GM23338 (cell line): ENCODE measurements around the gene HIVEP2. TPM values are rescaled to one million over a fixed set of nuclear protein-coding genes. Genes with fewer than 3 reads are reported as not detected.
A peak's percentile ranks its signal among the peaks of the same experiment; 100 is the strongest.

Experiments used
- ATAC-seq: fragments of 200-7000 bp; cut with Tn5 transposase; 3 replicates; pipeline ENCODE4 v1.9.1; 2020
- DNase-seq: peaks from one replicate; pipeline ENCODE4 v3.0.0-alpha.2; 2015; ENCODE audit warnings: low spot score
- H2AFZ ChIP-seq: fragments of 200-600 bp; sonication (generic); 2 replicates; pipeline ENCODE4 v1.8.0; 2016; ENCODE audit warnings: antibody characterized with exemption, mild to moderate bottlenecking, moderate library complexity
- H3F3A ChIP-seq: fragments of 200-600 bp; sonication (generic); replicated peaks from 2 replicates; pipeline ENCODE4 v1.8.0; 2017; ENCODE audit warnings: antibody characterized with exemption, mixed run types, low read depth
- H3K27ac ChIP-seq: fragments of 200-600 bp; sonication (generic); 2 replicates; pipeline ENCODE4 v1.6.1; 2016; ENCODE audit warnings: low read depth
- H3K27me3 ChIP-seq: fragments of 200-600 bp; sonication (generic); 2 replicates; pipeline ENCODE4 v1.8.0; 2016; ENCODE audit warnings: mild to moderate bottlenecking, mixed run types, moderate library complexity; ENCODE audit not compliant: insufficient read depth
- H3K36me3 ChIP-seq: fragments of 200-600 bp; sonication (generic); 2 replicates; pipeline ENCODE4 v1.8.0; 2016; ENCODE audit warnings: mild to moderate bottlenecking; ENCODE audit not compliant: insufficient read depth
- H3K4me1 ChIP-seq: fragments of 200-600 bp; sonication (generic); 2 replicates; pipeline ENCODE4 v1.8.0; 2016; ENCODE audit warnings: mild to moderate bottlenecking, moderate library complexity; ENCODE audit not compliant: insufficient read depth
- H3K4me2 ChIP-seq: fragments of 200-600 bp; sonication (generic); 2 replicates; pipeline ENCODE4 v1.7.1; 2017; ENCODE audit warnings: mixed run types
- H3K4me3 ChIP-seq: fragments of 200-600 bp; sonication (generic); 2 replicates; pipeline ENCODE4 v1.6.1; 2016; ENCODE audit warnings: mixed run types
- H3K79me2 ChIP-seq: fragments of 200-600 bp; sonication (generic); replicated peaks from 2 replicates; pipeline ENCODE4 v1.8.0; 2017; ENCODE audit warnings: mild to moderate bottlenecking; ENCODE audit not compliant: insufficient read depth
- H3K9me2 ChIP-seq: fragments of 200-600 bp; sonication (generic); 2 replicates; pipeline ENCODE4 v1.8.0; 2017; ENCODE audit not compliant: insufficient read depth
- H4K20me1 ChIP-seq: fragments of 200-600 bp; sonication (generic); replicated peaks from 2 replicates; pipeline ENCODE4 v1.8.0; 2017; ENCODE audit warnings: mild to moderate bottlenecking; ENCODE audit not compliant: insufficient read depth
- H3K27ac Mint-ChIP-seq: 2 replicates; pipeline ENCODE4 v1.8.0; 2020; ENCODE audit warnings: inconsistent platforms, mild to moderate bottlenecking, moderate library complexity, mixed read lengths
- H3K27me3 Mint-ChIP-seq: 3 replicates; pipeline ENCODE4 v1.8.0; 2022; ENCODE audit warnings: low read depth, mild to moderate bottlenecking, moderate library complexity, mixed read lengths, inconsistent platforms; ENCODE audit not compliant: insufficient read depth, poor library complexity
- H3K36me3 Mint-ChIP-seq: 3 replicates; pipeline ENCODE4 v1.8.0; 2021; ENCODE audit warnings: low read depth, mild to moderate bottlenecking, inconsistent platforms, moderate library complexity, mixed read lengths
- H3K4me1 Mint-ChIP-seq: 3 replicates; pipeline ENCODE4 v1.8.0; 2020; ENCODE audit warnings: mild to moderate bottlenecking, inconsistent platforms, mixed read lengths
- H3K4me3 Mint-ChIP-seq: 3 replicates; pipeline ENCODE4 v1.8.0; 2021; ENCODE audit warnings: moderate library complexity, mild to moderate bottlenecking, inconsistent platforms, mixed read lengths
- H3K9me3 Mint-ChIP-seq: 3 replicates; pipeline ENCODE4 v1.8.0; 2020; ENCODE audit warnings: moderate library complexity, mild to moderate bottlenecking, inconsistent platforms, mixed read lengths
- CREB1 ChIP-seq: fragments of 250-450 bp; sonication (Bioruptor Pico); IDR thresholded peaks from 2 replicates; pipeline ENCODE4 v1.5.0; 2020; ENCODE audit warnings: low read depth, mild to moderate bottlenecking, moderate library complexity
- CTCF ChIP-seq, 2 experiments: fragments of 200-600 bp in 1 of 2; sonication (generic) in 1 of 2; conservative IDR thresholded peaks; 2 replicates each; pipeline versions ENCODE4 v1.5.1 to v1.6.1; 2016 to 2017; ENCODE audit warnings: antibody characterized with exemption in 2 of 2, low read depth in 2 of 2, mild to moderate bottlenecking in 2 of 2, moderate library complexity in 1 of 2
- ETS1 ChIP-seq: IDR thresholded peaks from 2 replicates; pipeline ENCODE4 v1.6.1; 2016; ENCODE audit warnings: antibody characterized with exemption
- EZH2 ChIP-seq: fragments of 200-600 bp; sonication (generic); IDR thresholded peaks from one replicate; pipeline ENCODE4 v1.8.0; 2017; ENCODE audit warnings: antibody characterized with exemption, mild to moderate bottlenecking, low read depth; ENCODE audit not compliant: unreplicated experiment
- EZH2phosphoT487 ChIP-seq: fragments of 200-600 bp; sonication (generic); IDR thresholded peaks from one replicate; pipeline ENCODE4 v1.8.1; 2018; ENCODE audit warnings: antibody characterized with exemption; ENCODE audit not compliant: unreplicated experiment
- JUNB ChIP-seq: IDR thresholded peaks from one replicate; pipeline ENCODE4 v1.6.1; 2016; ENCODE audit warnings: antibody characterized with exemption; ENCODE audit not compliant: unreplicated experiment
- NANOG ChIP-seq: IDR thresholded peaks from 2 replicates; pipeline ENCODE4 v1.6.1; 2016; ENCODE audit warnings: antibody characterized with exemption, borderline replicate concordance
- POLR2AphosphoS5 ChIP-seq: IDR thresholded peaks from 2 replicates; pipeline ENCODE4 v1.6.1; 2016; ENCODE audit warnings: antibody characterized with exemption, low read depth
- REST ChIP-seq: IDR thresholded peaks from one replicate; pipeline ENCODE4 v1.6.1; 2018; ENCODE audit warnings: antibody characterized with exemption; ENCODE audit not compliant: unreplicated experiment
- STAT1 ChIP-seq: IDR thresholded peaks from one replicate; pipeline ENCODE4 v1.6.1; 2016; ENCODE audit warnings: antibody characterized with exemption; ENCODE audit not compliant: unreplicated experiment
- ZNF114 ChIP-seq: fragments of 250-450 bp; sonication (Bioruptor Pico); IDR thresholded peaks from 2 replicates; pipeline ENCODE4 v1.5.0; 2020; ENCODE audit warnings: mild to moderate bottlenecking, moderate library complexity
- ZNF331 ChIP-seq: fragments of 250-450 bp; sonication (Bioruptor Pico); IDR thresholded peaks from 2 replicates; pipeline ENCODE4 v1.5.0; 2020; ENCODE audit warnings: low read depth, mild to moderate bottlenecking, moderate library complexity
- ZNF462 ChIP-seq: fragments of 250-450 bp; sonication (Bioruptor Pico); IDR thresholded peaks from 2 replicates; pipeline ENCODE4 v1.5.0; 2020; ENCODE audit warnings: mild to moderate bottlenecking, moderate library complexity
- polyA plus RNA-seq: library from polyadenylated mRNA; unstranded; fragments of >200 nt; fragmentation: Nextera tagmentation; extraction: Ambion mirVana; gene quantifications from 2 replicates; pipeline ENCODE4 v1.2.1, GENCODE V29; 2016
- total RNA-seq: library from RNA; depleted of rRNA; stranded (reverse); fragments of >200 nt; shearing (Covaris generic); gene quantifications from 2 replicates; pipeline ENCODE4 v1.2.3, GENCODE V29; 2014

Gene HIVEP2
- total and polyA plus RNA-seq, 2 experiments from 2014 or later = 1.5 to 7.4 TPM

- Histone ChIP-seq H3K4me2 (peak overlapping the region; percentile 87), H4K20me1 (0 out of 2 replicates have a peak, but pooled peaks cover 8% of the 10 kb centered on the region), H3K4me1 (peaks cover 31% of the 10 kb centered on the region), H3K4me3 (peak overlapping the region; percentile 67), H2AFZ (no peak overlapping the region), H3K27ac (no peak overlapping the region; the same call in 1 of the 2 replicates), H3K27me3 (peaks cover 20% of the 10 kb centered on the region; the same call in 1 of the 2 replicates), H3K36me3 (no peaks in the 10 kb centered on the region), H3F3A (no peaks in the 10 kb centered on the region), H3K79me2 (no peaks in the 10 kb centered on the region; the same call in 1 of the 2 replicates), H3K9me2 (no peaks in the 10 kb centered on the region)
- Mint-ChIP-seq H3K9me3 (no peaks in the 10 kb centered on the region), H3K27me3 (peaks cover 1% of the 10 kb centered on the region), H3K4me1 (peaks cover 27% of the 10 kb centered on the region), H3K27ac (no peak overlapping the region), H3K36me3 (no peaks in the 10 kb centered on the region), H3K4me3 (peak overlapping the region; percentile 82)
- ATAC-seq (no peak), DNase-seq (no peak)
- TF ChIP-seq ZNF331 (CRISPR knock-in tag) = no peak
- TF ChIP-seq CREB1 = no peak
- TF ChIP-seq ETS1 = no peak
- TF ChIP-seq CTCF (conservative IDR thresholded peaks at IDR 0.05; ENCODE audit: low read depth in 2 of 2) = no peak
- no peak for TF ChIP-seq STAT1
- no peak for TF ChIP-seq NANOG
- no peak for TF ChIP-seq EZH2
- no peak for TF ChIP-seq EZH2phosphoT487
- TF ChIP-seq JUNB = no peak
- TF ChIP-seq ZNF114 (CRISPR knock-in tag) = no peak
- no peak for TF ChIP-seq REST
- no peak for TF ChIP-seq POLR2AphosphoS5
- TF ChIP-seq ZNF462 (CRISPR knock-in tag) = no peak
Observed at GRCh38 chr6:142926177-142926493, 18.8 kb downstream of the HIVEP2 start.
